ENCODE measurements around the gene PHC2.

PHC2 gene

GRCh38 chr1:33281554-33282303 is 149.2 kb downstream of the PHC2 start:
- no peak for DNase-seq (ENCODE audit: low read depth, low spot score)

GRCh38 chr1:33280091-33280661 is 150.7 kb downstream of the PHC2 start:
- H3K27ac ChIP-seq = no peak overlapping the region
- DNase-seq (ENCODE audit: low read depth, low spot score) = no peak

More at GRCh38 chr1:33281554-33282303, 149.2 kb downstream of the PHC2 start:
- H3K27ac ChIP-seq = no peak overlapping the region

- no peak for DNase-seq (ENCODE audit: low read depth, low spot score)
- H3K27ac ChIP-seq = no peak overlapping the region
Measured at GRCh38 chr1:33277488-33278084, 153.3 kb downstream of the PHC2 start.

- no peak for DNase-seq (ENCODE audit: low read depth, low spot score)
- no peak overlapping the region for H3K27ac ChIP-seq
Measured at GRCh38 chr1:33276573-33277298, 154.2 kb downstream of the PHC2 start.

GRCh38 chr1:33275706-33276572 is 155.0 kb downstream of the PHC2 start:
- no peak for DNase-seq (ENCODE audit: low read depth, low spot score)
- no peak overlapping the region for H3K27ac ChIP-seq

- DNase-seq (ENCODE audit: low read depth, low spot score) = no peak
- H3K27ac ChIP-seq = no peak overlapping the region
Measured at GRCh38 chr1:33275195-33275594, 155.7 kb downstream of the PHC2 start.

GRCh38 chr1:33274446-33274845 is 156.4 kb downstream of the PHC2 start:
- no peak overlapping the region for H3K27ac ChIP-seq
- no peak for DNase-seq (ENCODE audit: low read depth, low spot score)

- no peak overlapping the region for H3K27ac ChIP-seq
- no peak for DNase-seq (ENCODE audit: low read depth, low spot score)
Measured at GRCh38 chr1:33273961-33274371, 156.9 kb downstream of the PHC2 start.
